ENCODE results near the gene TRAF5. TPM values are rescaled to one million over a fixed set of nuclear protein-coding genes. Genes with fewer than 3 reads are reported as not detected.

The TRAF5 gene
- total and polyA plus RNA-seq, 4 donors, result 0.68 to 3.3 (median 1.6) TPM

GRCh38 chr1:211370669-211371068 is 44.0 kb downstream of the TRAF5 start:
- 93% methylated on average over 2 of the region's 2 CpGs for WGBS
- Histone ChIP-seq H3K27me3 (ENCODE audit: control insufficient read depth in 4 of 4, insufficient read depth in 4 of 4, low read length in 3 of 4) (no peaks in the 10 kb centered on the region), H3K27ac (ENCODE audit: low read depth in 1 of 2, low read length in 2 of 2) (no peak overlapping the region), H3K36me3 (ENCODE audit: control insufficient read depth in 4 of 4, insufficient read depth in 3 of 4, low read depth in 1 of 4, low read length in 3 of 4) (no peaks in the 10 kb centered on the region), H3K9ac (ENCODE audit: low read depth in 1 of 2, low read length in 2 of 2) (no peak overlapping the region), H3K4me1 (ENCODE audit: control insufficient read depth in 4 of 4, insufficient read depth in 4 of 4, low read length in 3 of 4) (no peaks in the 10 kb centered on the region), H3K9me3 (ENCODE audit: control insufficient read depth in 4 of 4, low read length in 3 of 4) (no peaks in the 10 kb centered on the region), H3K4me3 (ENCODE audit: low read depth in 1 of 3, low read length in 3 of 3) (no peak overlapping the region)
- TF ChIP-seq JUND (IDR thresholded peaks at IDR 0.05), result no peak
- no peak for TF ChIP-seq RAD21 (IDR thresholded peaks at IDR 0.05)
- no peak for TF ChIP-seq MAX (IDR thresholded peaks at IDR 0.05)
- no peak for TF ChIP-seq CTCF (IDR thresholded peaks at IDR 0.05; ENCODE audit: low read depth, low read length, missing input control)
- TF ChIP-seq, protein P1, sequence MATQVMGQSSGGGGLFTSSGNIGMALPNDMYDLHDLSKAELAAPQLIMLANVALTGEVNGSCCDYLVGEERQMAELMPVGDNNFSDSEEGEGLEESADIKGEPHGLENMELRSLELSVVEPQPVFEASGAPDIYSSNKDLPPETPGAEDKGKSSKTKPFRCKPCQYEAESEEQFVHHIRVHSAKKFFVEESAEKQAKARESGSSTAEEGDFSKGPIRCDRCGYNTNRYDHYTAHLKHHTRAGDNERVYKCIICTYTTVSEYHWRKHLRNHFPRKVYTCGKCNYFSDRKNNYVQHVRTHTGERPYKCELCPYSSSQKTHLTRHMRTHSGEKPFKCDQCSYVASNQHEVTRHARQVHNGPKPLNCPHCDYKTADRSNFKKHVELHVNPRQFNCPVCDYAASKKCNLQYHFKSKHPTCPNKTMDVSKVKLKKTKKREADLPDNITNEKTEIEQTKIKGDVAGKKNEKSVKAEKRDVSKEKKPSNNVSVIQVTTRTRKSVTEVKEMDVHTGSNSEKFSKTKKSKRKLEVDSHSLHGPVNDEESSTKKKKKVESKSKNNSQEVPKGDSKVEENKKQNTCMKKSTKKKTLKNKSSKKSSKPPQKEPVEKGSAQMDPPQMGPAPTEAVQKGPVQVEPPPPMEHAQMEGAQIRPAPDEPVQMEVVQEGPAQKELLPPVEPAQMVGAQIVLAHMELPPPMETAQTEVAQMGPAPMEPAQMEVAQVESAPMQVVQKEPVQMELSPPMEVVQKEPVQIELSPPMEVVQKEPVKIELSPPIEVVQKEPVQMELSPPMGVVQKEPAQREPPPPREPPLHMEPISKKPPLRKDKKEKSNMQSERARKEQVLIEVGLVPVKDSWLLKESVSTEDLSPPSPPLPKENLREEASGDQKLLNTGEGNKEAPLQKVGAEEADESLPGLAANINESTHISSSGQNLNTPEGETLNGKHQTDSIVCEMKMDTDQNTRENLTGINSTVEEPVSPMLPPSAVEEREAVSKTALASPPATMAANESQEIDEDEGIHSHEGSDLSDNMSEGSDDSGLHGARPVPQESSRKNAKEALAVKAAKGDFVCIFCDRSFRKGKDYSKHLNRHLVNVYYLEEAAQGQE (IDR thresholded peaks at IDR 0.05), result no peak
- no peak for TF ChIP-seq SP1 (IDR thresholded peaks at IDR 0.05)
- TF ChIP-seq EGR1 (IDR thresholded peaks at IDR 0.05; ENCODE audit: low read depth in 2 of 2), result no peak
- no peak for TF ChIP-seq GABPA (IDR thresholded peaks at IDR 0.05 in 1 of 2, conservative IDR thresholded peaks at IDR 0.05 in 1 of 2)
- TF ChIP-seq FOXA1 (IDR thresholded peaks at IDR 0.05), result no peak
- no peak for TF ChIP-seq TAF1 (conservative IDR thresholded peaks at IDR 0.05)
- no peak for TF ChIP-seq FOXA2 (IDR thresholded peaks at IDR 0.05)
- TF ChIP-seq YY1 (IDR thresholded peaks at IDR 0.05), result no peak
- no peak for DNase-seq (ENCODE audit: low spot score)

GRCh38 chr1:211371406-211372105 is 44.9 kb downstream of the TRAF5 start:
- H3K9me3 ChIP-seq (ENCODE audit: control insufficient read depth in 4 of 4, low read length in 3 of 4), result no peaks in the 10 kb centered on the region
- no peaks in the 10 kb centered on the region for H3K27me3 ChIP-seq (ENCODE audit: control insufficient read depth in 4 of 4, insufficient read depth in 4 of 4, low read length in 3 of 4)
- no peak for DNase-seq (ENCODE audit: low spot score)
- TF ChIP-seq TAF1 (conservative IDR thresholded peaks at IDR 0.05) (no peak), ATF3 (IDR thresholded peaks at IDR 0.05) (no peak), GABPA (IDR thresholded peaks at IDR 0.05 in 1 of 2, conservative IDR thresholded peaks at IDR 0.05 in 1 of 2) (no peak), HNF4A (conservative IDR thresholded peaks at IDR 0.05) (no peak), MAX (IDR thresholded peaks at IDR 0.05) (no peak), FOXA1 (IDR thresholded peaks at IDR 0.05) (no peak), SP1 (IDR thresholded peaks at IDR 0.05) (no peak), CTCF (IDR thresholded peaks at IDR 0.05; ENCODE audit: low read depth, low read length, missing input control) (no peak), HNF4G (IDR thresholded peaks at IDR 0.05) (no peak), YY1 (IDR thresholded peaks at IDR 0.05) (no peak), NR2F2 (IDR thresholded peaks at IDR 0.05) (no peak), RAD21 (IDR thresholded peaks at IDR 0.05) (no peak)
- no peaks in the 10 kb centered on the region for H3K4me1 ChIP-seq (ENCODE audit: control insufficient read depth in 4 of 4, insufficient read depth in 4 of 4, low read length in 3 of 4)
- WGBS, result 87% methylated on average over 1 of the region's 1 CpG
- H3K36me3 ChIP-seq (ENCODE audit: control insufficient read depth in 4 of 4, insufficient read depth in 3 of 4, low read depth in 1 of 4, low read length in 3 of 4), result no peaks in the 10 kb centered on the region
- no peak overlapping the region for H3K9ac ChIP-seq (ENCODE audit: low read depth in 1 of 2, low read length in 2 of 2)
- no peak overlapping the region for H3K4me3 ChIP-seq (ENCODE audit: low read depth in 1 of 3, low read length in 3 of 3)
- no peak overlapping the region for H3K27ac ChIP-seq (ENCODE audit: low read depth in 1 of 2, low read length in 2 of 2)
